Measurements from ENCODE around the gene TSBP1.
"Not testable (repeated sequence)": the region's sequence is repeated elsewhere in the genome, so short reads cannot be mapped to it uniquely, and the experiment has no call there.

Gene TSBP1

DNA sequence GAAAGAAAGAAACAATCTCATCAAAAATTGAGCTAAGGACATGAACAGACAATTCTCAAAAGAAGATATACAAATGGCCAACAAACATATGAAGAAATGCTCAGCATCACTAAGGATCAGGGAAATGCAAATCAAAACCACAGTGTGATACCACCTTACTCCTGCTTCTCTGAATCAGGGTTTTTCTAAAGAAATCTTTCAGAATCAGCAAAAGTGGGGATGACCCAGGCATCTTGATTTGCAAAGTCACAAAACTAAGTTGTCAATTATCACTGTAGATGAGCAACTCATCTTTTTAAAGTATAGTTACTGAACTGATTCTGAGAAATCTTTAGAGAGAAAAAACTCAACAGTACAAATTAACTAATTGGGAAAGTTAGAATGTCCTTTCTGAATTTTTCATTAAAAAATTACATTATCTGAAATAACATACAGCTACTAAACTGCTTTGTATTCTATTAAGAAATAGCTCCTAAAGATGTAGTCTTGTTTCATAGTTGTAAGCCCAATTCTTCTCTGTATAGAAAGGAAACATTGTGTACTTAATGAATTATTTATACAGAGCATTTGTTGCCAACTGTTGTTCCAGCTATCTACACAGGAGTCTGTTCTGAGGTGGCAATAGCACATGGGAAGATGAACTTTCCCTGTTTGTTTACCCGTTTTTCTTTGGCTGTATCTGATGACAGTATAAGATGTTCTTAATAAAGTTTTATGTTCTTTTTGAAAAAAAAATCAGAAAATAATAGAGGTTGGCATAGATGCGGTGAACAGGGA lies 97.7 kb downstream of the TSBP1 start:
- not testable (repeated sequence) for DNase-seq

- no peak for DNase-seq
These were observed 100.3 kb downstream of the TSBP1 start for GRCh38 chr6:32271429-32271828.

DNA sequence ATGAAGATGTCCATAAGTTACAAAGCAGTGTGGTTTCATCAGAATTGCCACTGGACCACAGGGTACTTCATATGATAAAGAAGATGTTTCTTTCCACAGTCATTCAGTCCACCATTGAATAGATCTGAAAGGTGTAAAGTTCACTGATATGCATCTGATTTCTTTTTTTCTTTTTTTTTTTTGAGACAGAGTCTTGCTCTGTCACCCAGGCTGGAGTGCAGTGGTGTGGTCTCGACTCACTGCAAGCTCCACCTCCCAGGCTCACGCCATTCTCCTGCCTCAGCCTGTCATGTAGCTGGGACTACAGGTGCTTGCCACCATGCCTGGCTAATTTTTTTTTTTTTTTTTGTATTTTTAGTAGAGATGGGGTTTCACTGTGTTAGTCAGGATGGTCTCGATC lies 103.2 kb downstream of the TSBP1 start:
- DNase-seq = not testable (repeated sequence)

GRCh38 chr6:32267035-32267434 lies 104.7 kb downstream of the TSBP1 start:
- no peak for DNase-seq

DNA sequence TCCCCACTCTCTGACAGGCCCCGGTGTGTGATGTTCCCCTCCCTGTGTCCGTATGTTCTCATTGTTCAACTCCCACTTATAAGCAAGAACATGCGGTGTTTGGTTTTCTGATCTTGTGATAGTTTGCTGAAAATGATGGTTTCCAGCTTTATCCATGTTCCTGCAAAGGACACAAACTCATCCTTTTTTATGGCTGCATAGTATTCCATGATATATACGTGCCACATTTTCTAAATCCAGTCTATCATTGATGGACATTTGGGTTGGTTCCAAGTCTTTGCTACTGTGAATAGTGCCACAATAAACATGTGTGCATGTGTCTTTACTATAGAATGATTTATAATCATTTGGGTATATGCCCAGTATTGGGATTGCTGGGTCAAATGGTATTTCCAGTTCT lies 114.4 kb downstream of the TSBP1 start:
- not testable (repeated sequence) for DNase-seq

DNA sequence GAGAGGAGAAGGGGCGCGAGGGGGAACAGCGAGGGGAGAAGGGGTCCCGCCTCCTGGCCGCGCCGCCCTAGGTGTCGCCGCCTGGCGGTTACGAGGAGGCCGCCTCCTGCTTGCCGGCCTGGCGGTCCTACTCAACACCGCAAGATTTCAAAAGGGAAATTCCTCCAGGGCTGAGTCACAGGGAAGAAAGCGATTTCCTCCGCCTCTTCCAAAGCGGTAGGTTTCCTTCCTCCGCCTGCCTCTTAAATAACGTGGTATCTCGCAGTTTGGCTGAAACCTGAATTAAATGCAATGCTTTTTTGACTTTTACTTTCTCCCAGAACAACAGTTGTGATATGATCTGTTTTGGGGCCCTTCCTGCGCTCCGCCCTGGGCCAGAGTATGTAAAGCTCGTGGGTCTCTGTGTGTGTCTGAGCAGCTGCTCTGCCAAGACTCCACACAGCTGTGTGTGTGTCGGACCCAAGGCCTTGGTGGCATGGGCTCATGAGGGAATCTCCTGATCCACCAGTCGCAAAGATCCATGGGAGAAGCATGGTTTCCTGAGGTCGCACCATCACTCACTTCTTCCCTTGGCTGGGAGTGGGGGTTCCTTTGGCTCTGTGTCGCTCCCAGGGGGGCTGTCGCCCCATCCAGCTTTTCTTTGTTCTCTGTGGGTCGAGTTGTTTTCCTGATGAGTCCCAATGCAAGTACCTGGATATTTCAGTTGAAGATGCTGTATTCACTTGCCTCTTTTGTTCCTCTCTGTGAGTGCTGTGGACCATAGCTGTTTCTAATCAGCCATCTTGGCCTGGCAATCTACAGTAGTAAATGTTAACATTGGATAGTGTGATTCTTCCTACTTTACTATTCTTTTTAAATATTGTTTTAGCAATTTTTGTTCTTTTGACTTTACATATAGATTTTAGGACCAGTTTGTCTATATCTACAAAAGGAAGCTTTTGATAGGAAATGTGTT lies 116.2 kb downstream of the TSBP1 start:
- no peak for DNase-seq

DNA sequence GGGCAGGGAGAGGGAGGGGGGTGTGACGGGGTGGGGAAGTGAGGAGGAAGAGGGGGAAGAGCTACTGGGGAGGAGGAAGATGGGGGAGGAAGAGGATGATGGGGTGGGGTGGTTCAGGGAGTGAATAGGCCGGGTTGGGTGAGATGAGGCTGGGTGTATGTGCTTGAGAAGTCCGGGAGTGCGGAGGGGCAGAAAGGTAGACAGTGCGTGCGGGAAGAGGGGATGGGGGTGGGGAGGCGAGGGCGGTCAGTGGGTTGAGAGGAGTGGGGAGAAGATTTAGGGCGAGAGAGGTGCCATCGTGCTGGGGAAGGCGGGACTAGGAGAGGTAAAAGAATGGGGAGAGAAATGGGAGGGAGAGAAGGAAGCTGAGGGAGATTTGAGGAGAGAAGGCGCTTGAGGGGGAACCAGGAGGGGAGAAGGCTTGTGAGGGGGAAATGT lies 116.9 kb downstream of the TSBP1 start:
- no peak for DNase-seq

GRCh38 chr6:32252331-32253009 lies 119.2 kb downstream of the TSBP1 start:
- DNase-seq = no peak

- no peak for DNase-seq
These were observed 122.4 kb downstream of the TSBP1 start for GRCh38 chr6:32249262-32249661.

- DNase-seq = no peak
These were observed 124.3 kb downstream of the TSBP1 start for GRCh38 chr6:32247401-32247800.

GRCh38 chr6:32244946-32245398 lies 126.7 kb downstream of the TSBP1 start:
- peak; percentile 9 for DNase-seq

DNA sequence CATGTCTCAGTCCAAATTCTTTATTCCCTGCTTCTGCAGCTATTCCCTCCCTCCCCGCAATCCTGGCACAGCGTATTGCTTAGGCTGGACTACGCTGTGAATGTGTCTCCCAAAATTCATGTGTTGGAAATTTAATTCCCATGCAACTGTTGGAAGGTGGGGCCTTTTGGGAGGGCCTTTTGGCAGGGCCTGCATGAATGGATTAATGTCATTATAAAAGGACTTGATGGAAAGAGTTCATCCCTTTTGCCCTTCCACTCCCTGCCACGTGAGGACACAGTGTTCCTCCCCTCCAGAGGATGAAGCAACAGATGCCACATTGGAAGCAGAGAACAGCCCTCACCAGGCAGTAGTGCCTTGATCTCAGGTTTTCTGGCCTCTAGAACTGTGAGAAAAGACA lies 127.4 kb downstream of the TSBP1 start:
- DNase-seq = no peak
